Activated effector memory CD4-positive, alpha-beta T cell treated with Interleukin-2 at 50 U/mL for 16 hours (primary cell): ENCODE results near the gene FOXJ2.
"Not testable (repeated sequence)": the region's sequence is repeated elsewhere in the genome, so short reads cannot be mapped to it uniquely, and the experiment has no call there.

ENCODE experiments used
- DNase-seq: peaks from one replicate; pipeline ENCODE4 v3.0.0-alpha.2; 2020

FOXJ2 gene

GRCh38 chr12:8031017-8031416 is 1.5 kb upstream of the FOXJ2 start:
- not testable (repeated sequence) for DNase-seq

DNA sequence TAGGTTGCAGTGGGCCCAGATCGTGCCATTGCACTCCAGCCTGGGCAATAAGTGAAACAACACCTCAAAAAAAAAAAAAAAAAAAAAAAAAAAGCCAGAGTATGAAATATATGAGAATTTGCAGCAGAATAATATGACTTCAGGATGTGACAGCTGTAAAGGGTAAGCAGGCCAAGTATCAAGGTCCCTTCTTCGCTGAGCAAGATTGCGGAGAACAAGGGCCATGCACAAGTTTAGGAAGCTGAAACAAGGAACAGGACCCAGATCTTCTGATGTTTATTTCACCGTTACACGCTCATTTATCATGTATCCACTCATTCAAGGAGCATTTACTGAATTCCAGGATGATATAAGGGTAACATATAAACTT is 659 bp upstream of the FOXJ2 start:
- no peak for DNase-seq

DNA sequence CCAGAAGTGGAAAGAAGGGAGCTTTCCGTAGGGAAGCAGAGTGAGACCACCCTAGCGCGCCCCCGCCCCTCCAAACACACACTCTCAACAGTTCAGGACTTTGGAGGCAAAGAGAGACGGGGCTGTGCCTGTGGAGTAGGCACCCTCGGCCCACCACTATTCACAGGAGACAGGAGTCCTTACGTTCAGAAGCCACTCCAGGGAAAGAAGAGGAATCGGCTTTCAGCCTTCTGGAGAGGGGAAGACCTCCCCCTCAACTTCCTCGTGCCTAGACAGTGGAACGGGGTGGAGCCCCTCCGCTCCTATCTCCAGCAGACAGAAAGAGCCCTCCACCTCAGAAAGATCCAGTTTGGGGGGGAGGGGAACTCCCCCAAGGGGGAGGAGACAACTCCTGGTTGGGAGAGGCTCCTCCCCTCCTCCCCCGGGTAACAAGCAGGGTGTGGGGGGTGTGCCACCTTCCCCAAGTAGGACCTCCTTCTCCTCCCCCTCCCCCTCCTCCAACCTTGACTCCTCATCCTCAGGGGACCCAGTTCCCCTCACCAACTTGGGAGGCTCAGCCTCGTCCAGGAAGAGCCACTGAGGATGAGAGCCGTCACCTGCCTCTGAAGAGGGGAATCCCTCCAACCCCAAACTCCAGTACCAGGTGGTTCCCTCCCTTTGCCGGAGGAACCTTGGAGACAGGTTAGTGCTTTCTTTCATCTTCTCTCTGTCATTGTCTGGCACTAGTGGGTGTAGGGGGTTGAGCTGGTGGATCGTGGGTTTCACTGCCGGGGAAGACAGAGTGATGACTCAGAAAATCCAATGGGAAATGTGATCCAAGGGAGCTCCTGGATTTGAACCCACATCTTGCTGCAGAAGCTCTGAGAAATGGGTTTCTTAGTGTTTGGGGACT is 883 bp downstream of the FOXJ2 start:
- no peak for DNase-seq

DNA sequence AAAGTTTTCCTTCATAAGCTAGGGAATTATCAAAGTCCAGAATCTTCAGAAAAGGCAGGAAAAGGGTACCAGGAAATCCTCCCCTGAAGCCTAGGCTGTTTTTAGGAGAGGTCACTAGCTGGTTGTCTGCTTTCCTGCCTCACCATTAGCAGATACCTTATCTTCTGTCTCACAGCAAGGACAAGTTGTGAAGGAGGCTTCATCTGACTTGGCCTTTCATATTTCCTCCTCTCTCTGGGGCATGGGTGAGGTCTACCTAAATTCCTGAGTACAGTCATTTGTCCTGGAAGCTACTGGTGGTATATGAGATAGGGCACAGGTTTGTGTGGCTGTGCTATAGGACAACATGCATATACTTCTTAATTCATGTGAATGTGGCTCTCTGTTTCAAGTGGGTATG is 2.3 kb downstream of the FOXJ2 start:
- no peak for DNase-seq

DNA sequence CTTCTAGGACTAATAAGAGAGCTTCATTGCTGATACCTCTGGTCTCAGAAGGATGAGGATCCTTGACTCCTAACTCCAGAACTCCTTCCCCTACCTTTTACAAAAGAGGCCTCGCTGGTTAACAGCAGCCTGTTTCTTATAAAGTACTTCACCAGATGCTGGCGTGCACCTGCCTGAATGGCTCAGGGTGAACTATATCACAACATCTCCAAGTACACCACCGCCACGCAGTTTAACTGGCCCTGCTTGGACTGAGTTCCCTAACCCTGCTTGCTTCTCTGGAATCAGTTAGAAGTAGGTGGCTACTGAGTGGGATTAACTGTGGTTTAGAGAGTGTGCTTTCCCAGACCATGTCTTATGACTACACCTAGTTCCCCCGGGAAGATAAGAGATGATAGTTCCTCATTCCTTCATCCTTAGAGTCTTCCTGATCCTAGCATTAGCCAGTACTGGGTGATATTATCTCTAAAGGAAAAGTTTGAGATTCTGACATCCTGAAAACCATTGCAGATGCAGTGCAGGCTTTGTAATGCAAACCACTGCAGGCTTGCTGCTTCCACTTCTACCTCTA is 3.0 kb downstream of the FOXJ2 start:
- no peak for DNase-seq

- no peak for DNase-seq
These were observed 3.8 kb downstream of the FOXJ2 start for GRCh38 chr12:8036346-8036745.

DNA sequence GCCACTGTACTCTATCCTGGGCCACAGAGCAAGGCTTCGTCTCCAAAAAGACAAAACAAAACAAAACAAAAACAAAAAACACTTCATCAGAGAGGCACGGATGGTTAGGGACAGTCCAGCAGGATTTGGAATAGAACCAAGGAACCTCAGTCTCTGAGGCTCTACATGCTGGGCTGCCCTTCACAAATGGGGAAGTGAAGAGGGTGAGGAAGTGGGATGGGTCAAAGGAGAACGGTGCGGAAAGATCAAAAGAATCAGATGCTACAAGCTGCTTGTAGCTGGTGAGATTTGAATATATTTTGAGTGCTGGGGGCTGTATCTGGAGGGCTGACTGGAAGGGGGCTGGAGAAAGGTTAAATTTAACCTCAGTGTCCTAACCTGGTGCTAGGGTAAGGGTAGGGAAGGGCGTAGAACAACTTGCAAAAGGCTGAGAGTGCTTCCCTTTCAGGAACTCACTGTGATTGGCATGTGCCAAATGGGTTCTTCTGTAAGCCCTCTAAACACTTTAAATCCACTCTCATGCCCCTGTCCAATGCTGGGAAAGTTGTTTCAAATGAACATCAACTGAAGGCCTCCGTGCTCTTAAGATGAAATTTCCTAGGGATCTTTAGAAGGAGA is 4.6 kb downstream of the FOXJ2 start:
- DNase-seq = no peak

- DNase-seq = no peak
These were observed 5.4 kb downstream of the FOXJ2 start for GRCh38 chr12:8037947-8038346.

DNA sequence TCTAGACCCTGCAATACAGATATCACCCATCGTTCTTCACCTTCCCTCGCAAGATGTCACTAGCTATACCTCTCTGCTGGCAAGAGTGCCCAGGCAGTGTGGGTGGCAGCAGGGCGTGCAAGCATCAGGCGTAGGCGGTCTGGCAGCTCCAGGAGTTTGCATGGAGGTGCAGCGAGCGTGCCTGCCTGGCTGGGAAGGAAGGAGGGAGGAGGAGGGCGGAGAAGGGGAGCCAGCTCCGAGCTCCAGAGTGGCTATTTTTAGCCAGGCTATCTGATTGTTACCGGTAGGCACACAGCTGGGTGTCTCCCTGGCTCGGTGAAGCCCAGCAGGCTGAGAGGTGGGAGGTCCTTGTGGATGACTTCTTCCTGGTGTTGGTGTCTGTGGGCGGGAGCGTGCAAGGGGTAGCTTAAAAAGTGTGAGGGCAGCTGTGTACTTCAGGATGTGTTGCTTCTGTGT is 6.2 kb downstream of the FOXJ2 start:
- no peak for DNase-seq

- DNase-seq = no peak
These were observed 8.3 kb downstream of the FOXJ2 start for GRCh38 chr12:8040791-8041190.

- DNase-seq = peak; percentile 70
These were observed 13.7 kb downstream of the FOXJ2 start for GRCh38 chr12:8045952-8046944.

- no peak for DNase-seq
These were observed 15.3 kb downstream of the FOXJ2 start for GRCh38 chr12:8047842-8048241.

GRCh38 chr12:8048906-8049305 is 16.4 kb downstream of the FOXJ2 start:
- DNase-seq = no peak

GRCh38 chr12:8050600-8051250 is 18.2 kb downstream of the FOXJ2 start:
- DNase-seq = no peak

GRCh38 chr12:8052679-8053078 is 20.2 kb downstream of the FOXJ2 start:
- no peak for DNase-seq

DNA sequence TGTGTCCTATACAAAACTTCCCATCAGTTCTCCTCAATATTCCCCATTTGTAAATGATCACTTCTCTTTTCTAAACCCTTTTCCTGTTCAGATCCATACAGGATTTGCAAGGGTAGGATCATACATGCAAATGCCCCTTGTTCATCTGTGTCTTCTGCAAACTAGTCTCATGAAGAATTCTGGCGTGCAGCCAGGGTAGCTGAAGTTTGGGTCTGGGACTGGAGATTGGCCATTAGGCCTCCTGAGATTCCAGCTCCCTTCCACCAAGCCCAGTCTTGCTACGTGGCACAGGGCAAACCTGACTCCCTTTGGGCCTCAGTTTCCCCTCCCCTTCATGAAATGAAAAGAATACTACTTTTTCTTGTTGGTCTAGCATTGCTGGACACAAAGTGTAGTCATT is 22.3 kb downstream of the FOXJ2 start:
- DNase-seq = no peak

DNA sequence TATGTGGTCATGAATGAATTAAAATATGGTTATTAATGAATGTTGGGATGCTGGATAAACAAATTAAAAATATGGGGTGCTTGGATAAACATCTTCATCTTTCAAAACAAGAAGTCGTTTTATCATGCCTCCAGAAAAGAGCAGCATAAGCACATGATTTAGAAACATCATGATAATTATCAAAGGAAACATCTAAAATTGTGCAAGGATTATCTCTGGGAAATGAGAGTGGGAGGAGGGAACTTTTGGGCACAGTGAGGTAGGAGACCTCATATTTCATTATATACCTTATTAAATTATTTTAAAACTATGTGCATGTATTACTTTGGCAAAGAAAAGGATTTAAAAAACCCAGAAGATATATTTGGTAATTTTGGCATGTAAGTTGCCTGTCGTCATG is 24.8 kb downstream of the FOXJ2 start:
- DNase-seq = no peak

- no peak for DNase-seq
These were observed 25.3 kb downstream of the FOXJ2 start for GRCh38 chr12:8057839-8058238.

GRCh38 chr12:8058506-8058905 is 26.0 kb downstream of the FOXJ2 start:
- DNase-seq = no peak

DNA sequence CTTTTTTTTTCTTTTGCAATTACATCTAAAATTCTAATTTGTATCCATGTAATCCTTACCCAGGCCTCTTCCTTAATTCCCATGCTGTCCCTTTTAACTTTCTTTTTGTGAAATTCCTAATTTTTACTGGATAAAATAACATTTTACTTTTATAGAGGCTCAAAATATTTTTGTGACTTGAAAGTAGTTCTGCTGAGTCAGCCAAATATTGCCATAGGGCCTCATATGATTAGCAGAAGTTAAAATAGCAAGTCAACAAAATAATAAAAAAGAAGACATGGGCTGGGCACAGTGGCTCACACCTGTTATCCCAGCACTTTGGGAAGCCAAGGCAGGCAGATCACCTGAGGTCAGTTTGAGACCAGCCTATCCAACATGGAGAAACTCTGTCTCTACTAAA is 31.6 kb downstream of the FOXJ2 start:
- no peak for DNase-seq

DNA sequence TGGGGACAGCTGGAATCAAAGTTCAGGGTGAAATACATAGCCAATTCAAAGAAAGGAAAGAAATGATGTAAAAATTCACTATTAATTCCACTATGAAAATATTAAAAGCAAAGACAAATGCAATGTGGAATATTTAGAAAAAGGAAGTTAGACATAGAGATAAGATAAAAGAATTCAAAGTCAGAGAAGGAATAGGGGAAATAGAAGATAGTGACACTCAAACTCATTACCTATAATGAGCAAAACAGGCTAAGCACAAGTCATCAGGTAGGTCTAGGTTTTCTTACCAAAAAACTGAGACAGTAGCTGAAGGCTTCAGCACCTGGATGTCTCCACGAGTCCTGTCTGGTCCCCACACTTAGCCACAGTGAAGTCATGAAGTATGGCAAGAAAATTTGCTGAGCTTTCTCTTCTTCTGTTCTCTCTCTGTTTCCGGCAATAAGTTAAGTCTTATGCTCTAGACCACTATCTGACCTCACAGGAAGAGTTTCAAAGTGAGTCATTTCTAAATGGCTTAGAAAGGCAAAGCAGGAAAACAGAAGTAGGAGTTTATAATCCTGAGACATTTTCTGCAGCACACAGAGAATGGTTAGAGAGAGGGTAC is 33.6 kb downstream of the FOXJ2 start, which contains the start of gene C3AR1:
Gene C3AR1 (minus strand): TSS at position 369 of the 604 bp plus-strand sequence. CDS start 6,174 bp downstream, outside the sequence.
- DNase-seq = peak; percentile 24

- no peak for DNase-seq
These were observed 37.1 kb downstream of the FOXJ2 start for GRCh38 chr12:8069582-8069981.
